ENCODE results near the gene COPB1.
A peak's percentile ranks its signal among the peaks of the same experiment; 100 is the strongest.

COPB1 gene

DNA sequence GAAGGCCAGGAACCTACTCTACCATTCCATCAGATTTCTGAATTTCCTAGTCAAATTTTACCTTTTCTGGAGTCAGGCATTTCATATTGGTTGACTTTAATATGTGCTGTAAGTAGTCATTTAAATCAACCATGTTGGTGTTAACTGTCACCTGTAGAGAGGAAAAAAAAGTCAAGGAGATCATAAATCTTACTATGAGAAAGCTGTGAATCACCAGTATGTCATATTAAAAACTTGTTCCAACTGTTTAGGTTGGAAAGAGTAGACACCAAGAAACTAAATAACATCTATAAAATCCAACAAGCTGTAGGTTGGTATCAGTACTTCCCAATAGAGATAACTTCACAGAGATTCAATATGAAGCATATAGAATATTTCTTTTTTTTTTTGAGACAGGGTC is 39.5 kb downstream of the COPB1 start:
- Mint-ChIP-seq H3K27me3 (ENCODE audit: low read depth) (no peaks in the 10 kb centered on the region), H3K4me1 (ENCODE audit: low read depth) (no peaks in the 10 kb centered on the region), H3K9me3 (no peaks in the 10 kb centered on the region), H3K4me3 (no peak overlapping the region), H3K27ac (no peak overlapping the region), H3K36me3 (ENCODE audit: low read depth) (peaks cover 27% of the 10 kb centered on the region)

DNA sequence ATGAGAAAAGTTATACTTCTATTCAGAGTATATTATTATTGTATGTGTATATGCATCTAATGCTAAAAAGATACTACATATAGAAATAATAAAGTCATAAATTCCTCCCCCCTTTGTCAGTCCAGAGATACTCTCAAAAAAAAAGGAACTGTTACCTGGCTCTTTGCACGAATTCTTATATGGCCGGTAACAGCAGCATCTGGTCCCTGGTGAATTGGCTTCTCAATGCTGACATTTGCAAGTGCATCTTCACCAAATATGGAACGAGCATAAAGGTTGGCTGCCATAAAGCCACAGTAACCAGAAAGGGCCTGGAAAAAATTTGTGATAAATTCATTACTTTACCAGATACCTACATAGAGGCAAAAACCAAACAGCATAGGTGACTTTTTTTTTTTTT is 41.2 kb downstream of the COPB1 start:
- Mint-ChIP-seq H3K9me3 (no peaks in the 10 kb centered on the region), H3K27me3 (ENCODE audit: low read depth) (no peaks in the 10 kb centered on the region), H3K27ac (no peak overlapping the region), H3K4me1 (ENCODE audit: low read depth) (no peaks in the 10 kb centered on the region), H3K4me3 (no peak overlapping the region), H3K36me3 (ENCODE audit: low read depth) (peaks cover 29% of the 10 kb centered on the region)

DNA sequence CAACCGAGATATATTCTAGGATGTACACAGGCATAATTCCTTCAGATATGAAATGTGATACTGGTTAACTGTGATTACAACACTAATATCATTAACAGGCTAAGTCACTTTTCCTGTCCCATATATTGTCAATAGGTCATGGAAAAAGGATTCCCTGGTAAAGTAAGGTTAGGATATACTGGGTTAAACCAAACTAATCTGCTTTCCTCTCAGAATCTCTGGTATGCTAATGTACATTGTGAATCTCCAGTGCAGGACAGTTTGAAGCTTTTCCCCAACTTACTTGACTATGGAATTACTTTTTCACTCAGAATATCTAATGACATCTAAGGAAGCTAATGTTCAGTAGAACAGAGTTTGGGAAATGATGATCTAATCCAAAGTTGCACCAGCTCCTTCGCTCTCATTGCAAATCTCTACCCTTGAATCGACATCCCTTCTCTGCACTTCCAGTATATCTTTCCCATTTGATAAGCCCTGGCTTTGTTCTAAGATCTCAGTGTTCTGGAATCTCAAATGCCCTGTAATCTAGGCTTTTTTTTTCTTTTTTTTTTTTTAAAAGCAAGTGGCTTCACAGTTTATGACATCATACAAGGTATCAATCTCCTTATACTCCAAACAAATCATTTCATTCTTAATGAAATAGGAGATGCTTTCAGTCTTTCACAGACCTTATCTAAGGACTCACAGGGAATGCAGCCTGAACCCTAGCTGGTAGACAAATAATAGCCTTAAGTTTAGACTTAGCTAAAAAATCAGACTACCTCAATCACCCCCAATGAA is 43.8 kb downstream of the COPB1 start:
- Mint-ChIP-seq H3K4me1 (ENCODE audit: low read depth) (no peaks in the 10 kb centered on the region), H3K27ac (no peak overlapping the region), H3K36me3 (ENCODE audit: low read depth) (peaks cover 33% of the 10 kb centered on the region)

GRCh38 chr11:14454861-14455632 is 44.6 kb downstream of the COPB1 start:
- H3K9me3 Mint-ChIP-seq: no peaks in the 10 kb centered on the region
- H3K36me3 Mint-ChIP-seq (ENCODE audit: low read depth): peaks cover 33% of the 10 kb centered on the region
- H3K27ac Mint-ChIP-seq: no peak overlapping the region

More for the DNA sequence above, 43.8 kb downstream of the COPB1 start:
- Mint-ChIP-seq H3K9me3 (no peaks in the 10 kb centered on the region), H3K27me3 (ENCODE audit: low read depth) (no peaks in the 10 kb centered on the region), H3K4me3 (no peak overlapping the region)

DNA sequence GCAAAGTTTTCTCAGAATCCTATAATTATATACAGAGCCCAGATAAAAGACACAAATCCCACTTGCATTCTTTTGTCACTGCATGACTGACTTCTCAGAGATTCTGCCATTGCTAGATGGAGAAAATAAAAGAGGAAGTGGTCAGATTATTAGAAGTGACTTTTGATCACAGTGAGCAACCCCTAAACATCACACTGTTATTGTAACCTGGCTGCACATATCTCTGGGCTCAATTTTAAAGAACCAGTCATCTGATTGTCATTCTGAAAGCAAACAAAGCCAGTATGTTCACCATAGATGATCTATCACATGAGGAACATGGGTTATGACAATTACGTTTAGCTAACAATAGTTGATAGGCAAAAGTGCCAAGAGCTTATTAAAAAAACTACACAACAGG is 47.8 kb downstream of the COPB1 start:
- Mint-ChIP-seq H3K27ac (no peak overlapping the region), H3K36me3 (ENCODE audit: low read depth) (peaks cover 26% of the 10 kb centered on the region), H3K4me3 (no peak overlapping the region), H3K27me3 (ENCODE audit: low read depth) (no peaks in the 10 kb centered on the region), H3K9me3 (no peaks in the 10 kb centered on the region), H3K4me1 (ENCODE audit: low read depth) (peaks cover 8% of the 10 kb centered on the region)

More at GRCh38 chr11:14454861-14455632, 44.6 kb downstream of the COPB1 start:
- H3K4me3 Mint-ChIP-seq: no peak overlapping the region
- H3K27me3 Mint-ChIP-seq (ENCODE audit: low read depth): no peaks in the 10 kb centered on the region
- H3K4me1 Mint-ChIP-seq (ENCODE audit: low read depth): no peaks in the 10 kb centered on the region

DNA sequence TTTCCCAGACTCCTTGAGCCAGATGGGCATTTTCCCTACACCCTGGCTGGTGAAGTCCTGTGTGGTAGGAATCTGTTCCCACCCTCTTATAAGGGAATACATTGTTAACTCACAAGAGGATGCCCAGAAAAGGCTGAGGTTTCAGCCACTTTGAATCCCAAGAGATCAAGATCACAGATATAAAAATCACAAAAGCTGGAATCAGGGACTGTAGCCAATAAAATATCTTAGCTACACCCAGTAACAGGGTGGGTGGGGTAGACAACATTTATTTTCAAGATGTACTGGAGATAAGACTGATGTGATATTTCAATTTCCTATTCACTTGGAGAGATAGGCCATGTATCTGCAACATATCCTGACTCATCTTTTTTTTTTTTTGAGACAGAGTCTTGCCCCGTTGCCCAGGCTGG is 50.3 kb downstream of the COPB1 start:
- Mint-ChIP-seq H3K36me3 (ENCODE audit: low read depth) (peaks cover 19% of the 10 kb centered on the region), H3K4me3 (no peak overlapping the region), H3K9me3 (no peaks in the 10 kb centered on the region), H3K4me1 (ENCODE audit: low read depth) (peaks cover 14% of the 10 kb centered on the region), H3K27me3 (ENCODE audit: low read depth) (no peaks in the 10 kb centered on the region), H3K27ac (no peak overlapping the region)

DNA sequence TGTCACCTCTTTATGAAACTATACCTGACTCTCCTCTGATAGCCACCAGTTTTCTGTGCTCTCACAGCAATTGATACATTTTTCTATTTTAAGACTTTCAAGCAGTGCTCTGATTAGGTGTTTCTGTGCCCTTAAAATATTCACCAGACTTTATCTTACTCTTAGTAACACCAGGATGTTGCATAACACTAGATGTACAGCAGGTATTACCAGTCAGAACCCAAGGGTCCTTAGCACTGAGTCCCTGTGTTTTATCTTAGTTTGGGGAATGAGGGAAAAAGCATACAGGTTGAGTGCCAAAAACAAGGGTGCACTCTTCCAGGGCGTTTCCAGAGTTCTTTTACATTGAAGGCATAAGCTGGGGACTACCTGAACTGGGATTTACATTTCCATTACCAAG is 51.4 kb downstream of the COPB1 start:
- H3K27me3 Mint-ChIP-seq (ENCODE audit: low read depth): no peaks in the 10 kb centered on the region
- H3K4me3 Mint-ChIP-seq: no peak overlapping the region
- no peaks in the 10 kb centered on the region for H3K9me3 Mint-ChIP-seq
- no peak overlapping the region for H3K27ac Mint-ChIP-seq
- H3K4me1 Mint-ChIP-seq (ENCODE audit: low read depth): peaks cover 14% of the 10 kb centered on the region
- H3K36me3 Mint-ChIP-seq (ENCODE audit: low read depth): peaks cover 19% of the 10 kb centered on the region

GRCh38 chr11:14446701-14447169 is 52.9 kb downstream of the COPB1 start:
- H3K4me1 Mint-ChIP-seq (ENCODE audit: low read depth): peaks cover 14% of the 10 kb centered on the region
- no peak overlapping the region for H3K27ac Mint-ChIP-seq
- no peaks in the 10 kb centered on the region for H3K9me3 Mint-ChIP-seq
- H3K27me3 Mint-ChIP-seq (ENCODE audit: low read depth): no peaks in the 10 kb centered on the region
- peaks cover 18% of the 10 kb centered on the region for H3K36me3 Mint-ChIP-seq (ENCODE audit: low read depth)
- H3K4me3 Mint-ChIP-seq: no peak overlapping the region

- H3K4me3 Mint-ChIP-seq: no peak overlapping the region
- H3K27ac Mint-ChIP-seq: no peak overlapping the region
- H3K36me3 Mint-ChIP-seq (ENCODE audit: low read depth): peaks cover 17% of the 10 kb centered on the region
- peaks cover 14% of the 10 kb centered on the region for H3K4me1 Mint-ChIP-seq (ENCODE audit: low read depth)
- no peaks in the 10 kb centered on the region for H3K9me3 Mint-ChIP-seq
- no peaks in the 10 kb centered on the region for H3K27me3 Mint-ChIP-seq (ENCODE audit: low read depth)
Observed at GRCh38 chr11:14445542-14446530, 53.8 kb downstream of the COPB1 start.

DNA sequence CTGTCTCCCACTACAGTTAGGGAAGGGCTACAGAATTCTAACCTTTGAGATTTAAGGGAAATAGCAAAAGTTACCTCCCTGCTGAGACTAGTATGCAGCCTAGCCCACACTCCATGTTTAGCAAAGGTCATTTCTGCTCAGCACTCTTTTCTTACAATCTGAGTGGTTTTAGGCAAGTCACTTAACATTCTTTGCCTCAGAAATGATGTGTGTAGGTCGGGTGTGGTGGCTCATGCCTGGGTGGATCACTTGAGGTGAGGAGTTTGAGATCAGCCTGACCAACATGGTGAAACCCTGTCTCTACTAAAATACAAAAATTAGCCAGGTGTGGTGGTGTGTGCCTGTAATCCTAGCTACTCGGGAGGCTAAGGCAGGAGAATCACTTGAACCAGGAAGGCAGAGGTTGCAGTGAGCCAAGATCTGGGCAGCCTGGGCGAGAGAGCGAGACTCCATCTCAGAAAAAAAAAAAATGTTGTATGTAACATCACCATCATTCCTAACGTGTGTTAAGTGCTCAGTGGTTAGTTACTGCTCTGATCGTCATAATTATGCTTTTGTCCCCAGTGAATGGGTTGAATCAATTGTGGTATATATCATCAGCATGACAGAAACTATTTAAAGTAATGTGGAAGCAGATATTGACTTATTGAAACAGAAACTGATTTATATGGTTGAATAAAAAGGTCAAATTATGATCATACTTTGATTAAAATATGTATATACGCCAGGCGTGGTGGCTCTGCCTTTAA is 55.0 kb downstream of the COPB1 start:
- no peak overlapping the region for H3K27ac Mint-ChIP-seq
- peaks cover 14% of the 10 kb centered on the region for H3K4me1 Mint-ChIP-seq (ENCODE audit: low read depth)
- no peaks in the 10 kb centered on the region for H3K9me3 Mint-ChIP-seq
- no peak overlapping the region for H3K4me3 Mint-ChIP-seq
- H3K36me3 Mint-ChIP-seq (ENCODE audit: low read depth): peaks cover 15% of the 10 kb centered on the region
- H3K27me3 Mint-ChIP-seq (ENCODE audit: low read depth): no peaks in the 10 kb centered on the region

GRCh38 chr11:14443638-14444037 is 56.0 kb downstream of the COPB1 start:
- Mint-ChIP-seq H3K27me3 (ENCODE audit: low read depth) (no peaks in the 10 kb centered on the region), H3K4me1 (ENCODE audit: low read depth) (peaks cover 22% of the 10 kb centered on the region), H3K27ac (peak overlapping the region; percentile 18), H3K4me3 (no peak overlapping the region), H3K9me3 (no peaks in the 10 kb centered on the region), H3K36me3 (ENCODE audit: low read depth) (peaks cover 21% of the 10 kb centered on the region)

GRCh38 chr11:14435717-14436512 is 63.7 kb downstream of the COPB1 start:
- H3K9me3 Mint-ChIP-seq: peaks cover 23% of the 10 kb centered on the region
- H3K27me3 Mint-ChIP-seq (ENCODE audit: low read depth): peaks cover 13% of the 10 kb centered on the region
- H3K4me3 Mint-ChIP-seq: no peak overlapping the region
- peaks cover 23% of the 10 kb centered on the region for H3K36me3 Mint-ChIP-seq (ENCODE audit: low read depth)
- H3K27ac Mint-ChIP-seq: no peak overlapping the region
- H3K4me1 Mint-ChIP-seq (ENCODE audit: low read depth): peaks cover 17% of the 10 kb centered on the region

- H3K4me1 Mint-ChIP-seq (ENCODE audit: low read depth): no peaks in the 10 kb centered on the region
- H3K36me3 Mint-ChIP-seq (ENCODE audit: low read depth): peaks cover 5% of the 10 kb centered on the region
- H3K27me3 Mint-ChIP-seq (ENCODE audit: low read depth): peaks cover 7% of the 10 kb centered on the region
- peaks cover 5% of the 10 kb centered on the region for H3K9me3 Mint-ChIP-seq
- H3K27ac Mint-ChIP-seq: no peak overlapping the region
- H3K4me3 Mint-ChIP-seq: no peak overlapping the region
Observed at GRCh38 chr11:14425621-14426020, 74.0 kb downstream of the COPB1 start.
